GM12878 (cell line): ENCODE measurements around the gene SORT1. TPM values are rescaled to one million over a fixed set of nuclear protein-coding genes. Genes with fewer than 3 reads are reported as not detected.

ENCODE experiments used
- ATAC-seq: fragments of 200-7000 bp; cut with Tn5 transposase; 3 replicates; pipeline ENCODE4 v1.9.1; 2020; ENCODE audit warnings: mild to moderate bottlenecking, moderate library complexity
- BruUV-seq: library from RNA; stranded (reverse); fragments of 400-500 nt; replicated peaks from 2 replicates; lab custom pipeline; 2021; lab: Mats Ljungman, UMichigan
- CTCF ChIA-PET: fragments of 300-600 bp; sonication (Branson Sonifier 250); formaldehyde crosslinking; extraction: SDS; loops from one replicate; lab custom pipeline; 2021; ENCODE audit warnings: inconsistent platforms; lab: Yijun Ruan, JAX
- POLR2A ChIA-PET: fragments of 350-600 bp; formaldehyde crosslinking; extraction: SDS; loops from one replicate; lab custom pipeline; 2021; ENCODE audit warnings: inconsistent platforms; lab: Charles Lee
- RAD21 ChIA-PET: fragments of 300-600 bp; sonication (Branson Sonifier 250); formaldehyde crosslinking; loops from one replicate; lab custom pipeline; 2023; ENCODE audit warnings: antibody characterized with exemption; ENCODE audit not compliant: unreplicated experiment; lab: Charles Lee
- SMC1A ChIA-PET: fragments of 300-600 bp; sonication (Branson Sonifier 250); formaldehyde crosslinking; loops from one replicate; lab custom pipeline; 2023; ENCODE audit not compliant: unreplicated experiment, uncharacterized antibody; lab: Charles Lee
- DNase-seq: peaks from one replicate; pipeline ENCODE4 v3.0.0-alpha.2; 2011; ENCODE audit warnings: low read depth, low spot score
- FAIRE-seq: peaks from 3 replicates; lab custom pipeline; 2011; peaks lifted over from hg19 to GRCh38; lab: Jason Lieb, UNC
- H2AFZ ChIP-seq: 2 replicates; pipeline ENCODE4 v1.6.0; 2011; ENCODE audit warnings: low read depth, low read length, control low read depth; ENCODE audit not compliant: control insufficient read depth
- H3K27ac ChIP-seq: 2 replicates; pipeline ENCODE4 v1.5.1; 2011; ENCODE audit warnings: control low read depth; ENCODE audit not compliant: control insufficient read depth, insufficient read depth
- H3K27me3 ChIP-seq, 2 experiments: replicated peaks in 1 of 2; 2 replicates each; pipeline versions ENCODE4 v1.6.0 to v1.6.1; 2011; ENCODE audit warnings: low read length in 1 of 2; ENCODE audit not compliant: control insufficient read depth in 2 of 2, insufficient read depth in 2 of 2
- H3K36me3 ChIP-seq, 2 experiments: 2 replicates each; pipeline ENCODE4 v1.5.1; 2011; ENCODE audit warnings: low read length in 1 of 2; ENCODE audit not compliant: control insufficient read depth in 2 of 2, insufficient read depth in 2 of 2
- H3K4me1 ChIP-seq: 2 replicates; pipeline ENCODE4 v1.6.1; 2011; ENCODE audit warnings: mild to moderate bottlenecking, low read length, moderate library complexity, mixed read lengths; ENCODE audit not compliant: control insufficient read depth, insufficient read depth
- H3K4me2 ChIP-seq: 2 replicates; pipeline ENCODE4 v1.6.0; 2011; ENCODE audit warnings: control low read depth; ENCODE audit not compliant: control insufficient read depth, insufficient read depth
- H3K4me3 ChIP-seq: fragments of 200-600 bp; sonication (generic); 2 replicates; pipeline ENCODE4 v1.5.1; 2016
- H3K79me2 ChIP-seq: 2 replicates; pipeline ENCODE4 v1.6.0; 2011; ENCODE audit warnings: low read length; ENCODE audit not compliant: control insufficient read depth, insufficient read depth
- H3K9ac ChIP-seq: 2 replicates; pipeline ENCODE4 v1.8.0; 2011; ENCODE audit warnings: low read length, control low read depth, mixed read lengths; ENCODE audit not compliant: control insufficient read depth, insufficient read depth
- H3K9me3 ChIP-seq: replicated peaks from 3 replicates; pipeline ENCODE4 v1.5.1; 2011; ENCODE audit warnings: mild to moderate bottlenecking, low read length; ENCODE audit not compliant: control insufficient read depth, insufficient read depth
- H4K20me1 ChIP-seq: 2 replicates; pipeline ENCODE4 v1.6.0; 2011; ENCODE audit not compliant: control insufficient read depth, insufficient read depth
- ASH2L ChIP-seq: fragments of 300-600, 200-600 bp; sonication (generic); IDR thresholded peaks from 2 replicates; pipeline ENCODE4 v1.6.1; 2017; ENCODE audit warnings: low read depth, mild to moderate bottlenecking, borderline replicate concordance
- CEBPB ChIP-seq, 2 experiments: fragments of 150-350 bp in 1 of 2; IDR thresholded peaks; 2 replicates each; pipeline ENCODE4 v1.6.1; 2012 to 2014; ENCODE audit warnings: low read depth in 2 of 2, low read length in 2 of 2, borderline replicate concordance in 1 of 2, inconsistent platforms in 1 of 2
- CHD2 ChIP-seq: IDR thresholded peaks from 2 replicates; pipeline ENCODE4 v1.6.1; 2011; ENCODE audit warnings: low read depth, low read length, improper control_type of control experiment, borderline replicate concordance
- ESRRA ChIP-seq: IDR thresholded peaks from 2 replicates; pipeline ENCODE4 v1.6.1; 2012; ENCODE audit warnings: mild to moderate bottlenecking, low read length, improper control_type of control experiment
- HDAC6 ChIP-seq: fragments of 200-600 bp; sonication (generic); IDR thresholded peaks from one replicate; pipeline ENCODE4 v1.8.0; 2017; ENCODE audit warnings: antibody characterized with exemption; ENCODE audit not compliant: unreplicated experiment
- IKZF2 ChIP-seq, 2 experiments: fragments of 450-650 bp; IDR thresholded peaks; 2 replicates each; pipeline ENCODE4 v1.6.1; 2017; ENCODE audit warnings: mild to moderate bottlenecking in 2 of 2, moderate library complexity in 2 of 2
- KDM1A ChIP-seq: fragments of 200-600 bp; sonication (generic); IDR thresholded peaks from 2 replicates; pipeline ENCODE4 v1.6.1; 2016; ENCODE audit warnings: borderline replicate concordance
- MTA2 ChIP-seq: fragments of 450-650 bp; IDR thresholded peaks from 2 replicates; pipeline ENCODE4 v1.6.1; 2016; ENCODE audit warnings: low read depth, mild to moderate bottlenecking, moderate library complexity
- NFXL1 ChIP-seq: fragments of 450-650 bp; IDR thresholded peaks from 2 replicates; pipeline ENCODE4 v1.6.1; 2017; ENCODE audit warnings: antibody characterized with exemption, mild to moderate bottlenecking, borderline replicate concordance
- NRF1 ChIP-seq: conservative IDR thresholded peaks from 2 replicates; pipeline ENCODE4 v1.6.1; 2011; ENCODE audit warnings: mild to moderate bottlenecking, low read depth, low read length, improper control_type of control experiment
- RELA ChIP-seq: fragments of 450-650 bp; IDR thresholded peaks from 2 replicates; pipeline ENCODE4 v1.8.0; 2014; ENCODE audit warnings: borderline replicate concordance; ENCODE audit not compliant: partially characterized antibody
- SREBF1 ChIP-seq: IDR thresholded peaks from 2 replicates; pipeline ENCODE4 v1.6.1; 2012; ENCODE audit warnings: mild to moderate bottlenecking, low read length
- WGBS: methylation state at CpG from one replicate; pipeline ENCODE4 v1.1.6; 2016; ENCODE audit warnings: low lambda C conversion rate; ENCODE audit not compliant: insufficient replicate concordance, insufficient coverage; ENCODE audit errors: missing lambda C conversion rate; 5-methylcytosine and 5-hydroxymethylcytosine counted together
- in situ Hi-C: fragments of 300-500 bp; cut with MboI; formaldehyde crosslinking; loops from 9 replicates; pipeline ENCODE4 v1.14.3; 2018; ENCODE audit warnings: mixed read lengths
- intact Hi-C: fragments of 100-400 bp; cut with micrococcal nuclease; formaldehyde crosslinking; loops from one replicate; pipeline ENCODE4 v1.14.2; 2022; ENCODE audit not compliant: unreplicated experiment
- polyA plus RNA-seq, 11 experiments: library from polyadenylated mRNA; depleted of rRNA in 4 of 11; unstranded in 6 of 11; stranded (reverse) in 5 of 11; fragments of >200 nt; fragmentation: Nextera tagmentation in 4 of 11; fragmentation: Illumina TruSeq in 1 of 11; extraction: Ambion mirVana in 4 of 11; extraction: Trizol in 1 of 11; gene quantifications; 1 replicate in 1 of 11; 2 replicates in 10 of 11; pipeline versions ENCODE4 v1.2.1 to v1.2.3, GENCODE V29; 2011 to 2016; ENCODE audit warnings: inconsistent platforms in 2 of 11, missing spikeins in 2 of 11, low read depth in 1 of 11
- total RNA-seq, 4 experiments: library from RNA; depleted of rRNA in 3 of 4; stranded (reverse); fragments of >200 nt in 3 of 4; fragmentation: Illumina TruSeq in 1 of 4; extraction: Trizol in 1 of 4; gene quantifications; 2 replicates each; pipeline versions ENCODE4 v1.2.1 to v1.2.3, GENCODE V29; 2013 to 2021
- TF ChIP-seq, protein P1 (sequence below): fragments of 450-650 bp; IDR thresholded peaks from 2 replicates; pipeline ENCODE4 v1.6.1; 2017; ENCODE audit warnings: mild to moderate bottlenecking, moderate library complexity
- TF ChIP-seq, protein P2 (sequence below): IDR thresholded peaks from 2 replicates; pipeline ENCODE4 v1.6.1; 2012; ENCODE audit warnings: low read depth, low read length, improper control_type of control experiment
- TF ChIP-seq, protein P3 (sequence below): IDR thresholded peaks from 2 replicates; pipeline ENCODE4 v1.6.1; 2012; ENCODE audit warnings: low read length, inconsistent platforms

The SORT1 gene
- total and polyA plus RNA-seq, 10 of the 15 experiments (the other 5 are each of a cell fraction or from before 2014, with no cell fraction given), result 0.06 to 1.9 (median 0.33) TPM; not detected in 1

DNA sequence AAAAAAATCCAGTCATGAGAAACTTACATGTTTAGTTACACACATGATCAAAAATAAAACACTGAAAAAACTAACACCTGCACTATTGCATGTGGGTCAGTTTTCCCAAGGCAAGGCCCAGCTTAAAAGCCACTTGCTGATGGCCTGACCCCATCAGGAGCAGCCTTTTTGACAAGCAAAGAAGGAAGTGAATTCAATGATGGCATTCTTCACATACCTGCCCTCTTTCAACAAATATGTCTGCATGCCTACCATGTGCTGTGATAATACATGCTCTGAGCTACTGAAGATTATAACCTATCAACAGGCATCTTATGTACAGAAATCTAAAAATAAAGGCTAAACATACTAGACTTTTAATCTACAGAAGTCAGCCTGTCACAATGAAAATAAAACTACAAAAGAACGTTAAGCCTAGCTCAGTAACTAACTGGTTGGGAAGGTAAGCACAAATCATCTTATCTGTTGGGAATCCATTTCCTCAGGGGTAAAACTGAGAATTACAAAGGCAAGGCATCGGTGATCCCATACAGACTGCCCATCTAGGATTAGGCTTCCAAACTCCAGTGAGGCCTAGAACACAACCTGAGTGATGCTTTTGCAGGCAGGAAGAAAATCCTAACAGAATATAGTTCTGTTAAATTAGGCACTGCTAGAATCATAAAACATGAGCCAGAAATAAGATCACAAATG, 14.5 kb downstream of the SORT1 start:
- CTCF ChIA-PET, result interaction anchor here (1.1 to 2.0 kb wide), 5 partner anchors 11 to 48 kb away, joined by 3 to 7 read pairs (median 4); partner anchors contain the start of gene SORT1
- no peak for ATAC-seq
- intact Hi-C loops, result no loop called here
- H3K4me1 ChIP-seq, result no peaks in the 10 kb centered on the region
- SMC1A ChIA-PET, result interaction anchor here (1.0 to 2.4 kb wide), 2 partner anchors 15 to 57 kb away, joined by 3 to 6 read pairs; partner anchors contain the start of gene SORT1
- H3K27me3 ChIP-seq, result no peaks in the 10 kb centered on the region
- no peaks in the 10 kb centered on the region for H3K36me3 ChIP-seq
- 20% methylated on average over 2 of the region's 2 CpGs for WGBS
- H3K9ac ChIP-seq, result no peak overlapping the region
- DNase-seq, result no peak
- H3K79me2 ChIP-seq, result no peaks in the 10 kb centered on the region
- RAD21 ChIA-PET, result interaction anchor here (0.8 to 1.3 kb wide), 2 partner anchors 12 to 106 kb away, joined by 3 to 4 read pairs; no protein-coding TSS in a partner anchor
- H2AFZ ChIP-seq, result no peak overlapping the region
- TF ChIP-seq CHD2 (no peak), ESRRA (no peak), MTA2 (no peak), IKZF2 (IDR thresholded peaks at IDR 0.05) (no peak), RELA (no peak), SREBF1 (no peak), NFXL1 (no peak), NRF1 (no peak), KDM1A (no peak), ASH2L (no peak), HDAC6 (no peak), CEBPB (IDR thresholded peaks at IDR 0.05; ENCODE audit: borderline replicate concordance in 1 of 2, low read depth in 2 of 2, low read length in 2 of 2) (no peak)
- TF ChIP-seq, protein P1, sequence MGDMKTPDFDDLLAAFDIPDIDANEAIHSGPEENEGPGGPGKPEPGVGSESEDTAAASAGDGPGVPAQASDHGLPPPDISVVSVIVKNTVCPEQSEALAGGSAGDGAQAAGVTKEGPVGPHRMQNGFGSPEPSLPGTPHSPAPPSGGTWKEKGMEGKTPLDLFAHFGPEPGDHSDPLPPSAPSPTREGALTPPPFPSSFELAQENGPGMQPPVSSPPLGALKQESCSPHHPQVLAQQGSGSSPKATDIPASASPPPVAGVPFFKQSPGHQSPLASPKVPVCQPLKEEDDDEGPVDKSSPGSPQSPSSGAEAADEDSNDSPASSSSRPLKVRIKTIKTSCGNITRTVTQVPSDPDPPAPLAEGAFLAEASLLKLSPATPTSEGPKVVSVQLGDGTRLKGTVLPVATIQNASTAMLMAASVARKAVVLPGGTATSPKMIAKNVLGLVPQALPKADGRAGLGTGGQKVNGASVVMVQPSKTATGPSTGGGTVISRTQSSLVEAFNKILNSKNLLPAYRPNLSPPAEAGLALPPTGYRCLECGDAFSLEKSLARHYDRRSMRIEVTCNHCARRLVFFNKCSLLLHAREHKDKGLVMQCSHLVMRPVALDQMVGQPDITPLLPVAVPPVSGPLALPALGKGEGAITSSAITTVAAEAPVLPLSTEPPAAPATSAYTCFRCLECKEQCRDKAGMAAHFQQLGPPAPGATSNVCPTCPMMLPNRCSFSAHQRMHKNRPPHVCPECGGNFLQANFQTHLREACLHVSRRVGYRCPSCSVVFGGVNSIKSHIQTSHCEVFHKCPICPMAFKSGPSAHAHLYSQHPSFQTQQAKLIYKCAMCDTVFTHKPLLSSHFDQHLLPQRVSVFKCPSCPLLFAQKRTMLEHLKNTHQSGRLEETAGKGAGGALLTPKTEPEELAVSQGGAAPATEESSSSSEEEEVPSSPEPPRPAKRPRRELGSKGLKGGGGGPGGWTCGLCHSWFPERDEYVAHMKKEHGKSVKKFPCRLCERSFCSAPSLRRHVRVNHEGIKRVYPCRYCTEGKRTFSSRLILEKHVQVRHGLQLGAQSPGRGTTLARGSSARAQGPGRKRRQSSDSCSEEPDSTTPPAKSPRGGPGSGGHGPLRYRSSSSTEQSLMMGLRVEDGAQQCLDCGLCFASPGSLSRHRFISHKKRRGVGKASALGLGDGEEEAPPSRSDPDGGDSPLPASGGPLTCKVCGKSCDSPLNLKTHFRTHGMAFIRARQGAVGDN, result no peak
- TF ChIP-seq, protein P2, sequence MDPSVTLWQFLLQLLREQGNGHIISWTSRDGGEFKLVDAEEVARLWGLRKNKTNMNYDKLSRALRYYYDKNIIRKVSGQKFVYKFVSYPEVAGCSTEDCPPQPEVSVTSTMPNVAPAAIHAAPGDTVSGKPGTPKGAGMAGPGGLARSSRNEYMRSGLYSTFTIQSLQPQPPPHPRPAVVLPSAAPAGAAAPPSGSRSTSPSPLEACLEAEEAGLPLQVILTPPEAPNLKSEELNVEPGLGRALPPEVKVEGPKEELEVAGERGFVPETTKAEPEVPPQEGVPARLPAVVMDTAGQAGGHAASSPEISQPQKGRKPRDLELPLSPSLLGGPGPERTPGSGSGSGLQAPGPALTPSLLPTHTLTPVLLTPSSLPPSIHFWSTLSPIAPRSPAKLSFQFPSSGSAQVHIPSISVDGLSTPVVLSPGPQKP, result no peak
- TF ChIP-seq, protein P3, sequence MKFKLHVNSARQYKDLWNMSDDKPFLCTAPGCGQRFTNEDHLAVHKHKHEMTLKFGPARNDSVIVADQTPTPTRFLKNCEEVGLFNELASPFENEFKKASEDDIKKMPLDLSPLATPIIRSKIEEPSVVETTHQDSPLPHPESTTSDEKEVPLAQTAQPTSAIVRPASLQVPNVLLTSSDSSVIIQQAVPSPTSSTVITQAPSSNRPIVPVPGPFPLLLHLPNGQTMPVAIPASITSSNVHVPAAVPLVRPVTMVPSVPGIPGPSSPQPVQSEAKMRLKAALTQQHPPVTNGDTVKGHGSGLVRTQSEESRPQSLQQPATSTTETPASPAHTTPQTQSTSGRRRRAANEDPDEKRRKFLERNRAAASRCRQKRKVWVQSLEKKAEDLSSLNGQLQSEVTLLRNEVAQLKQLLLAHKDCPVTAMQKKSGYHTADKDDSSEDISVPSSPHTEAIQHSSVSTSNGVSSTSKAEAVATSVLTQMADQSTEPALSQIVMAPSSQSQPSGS, result no peak
- TF ChIP-seq, all 136 proteins: peak for 0
- no peak overlapping the region for H3K4me2 ChIP-seq
- H3K27ac ChIP-seq, result no peak overlapping the region
- in situ Hi-C loops, result no loop called here
- FAIRE-seq, result no peak
- POLR2A ChIA-PET, result no interaction called here
- no peaks in the 10 kb centered on the region for H3K9me3 ChIP-seq
- no peaks in the 10 kb centered on the region for H4K20me1 ChIP-seq
- no peak overlapping the region for H3K4me3 ChIP-seq
- no TSS peak for BruUV-seq
